GM19372 (cell line): ENCODE measurements around the gene CFAP46.

Experiments
- ATAC-seq: cut with Tn5 transposase; IDR thresholded peaks from one replicate; pipeline ENCODE4 v1.9.1; 2021; ENCODE audit warnings: mild to moderate bottlenecking, low read depth, moderate library complexity; ENCODE audit not compliant: unreplicated experiment

Gene CFAP46

GRCh38 chr10:132813560-132814468, 128.6 kb downstream of the CFAP46 start:
- ATAC-seq, result no peak

DNA sequence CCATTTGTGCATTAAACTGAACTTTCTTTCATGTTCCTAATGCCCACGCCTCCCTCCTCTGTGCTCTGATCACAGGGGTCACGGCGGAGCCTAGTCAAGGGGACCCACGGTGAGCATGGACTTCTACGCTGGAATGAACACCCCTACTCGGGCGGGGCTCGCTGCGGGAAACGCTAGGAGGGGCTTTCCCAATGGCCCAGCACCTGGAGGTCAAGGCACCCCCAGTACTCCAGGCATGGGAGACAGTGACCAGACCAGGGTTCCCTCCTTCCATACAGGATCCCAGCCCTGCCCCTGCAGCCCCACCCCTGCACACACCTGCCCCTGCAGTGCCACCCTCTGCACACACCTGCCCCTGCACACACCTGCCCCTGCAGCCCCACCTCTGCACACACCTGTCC, 129.4 kb downstream of the CFAP46 start:
- ATAC-seq, result no peak

- ATAC-seq, result no peak
Measured at GRCh38 chr10:132812520-132812919, 129.8 kb downstream of the CFAP46 start.

GRCh38 chr10:132811891-132812481, 130.4 kb downstream of the CFAP46 start:
- ATAC-seq, result no peak

DNA sequence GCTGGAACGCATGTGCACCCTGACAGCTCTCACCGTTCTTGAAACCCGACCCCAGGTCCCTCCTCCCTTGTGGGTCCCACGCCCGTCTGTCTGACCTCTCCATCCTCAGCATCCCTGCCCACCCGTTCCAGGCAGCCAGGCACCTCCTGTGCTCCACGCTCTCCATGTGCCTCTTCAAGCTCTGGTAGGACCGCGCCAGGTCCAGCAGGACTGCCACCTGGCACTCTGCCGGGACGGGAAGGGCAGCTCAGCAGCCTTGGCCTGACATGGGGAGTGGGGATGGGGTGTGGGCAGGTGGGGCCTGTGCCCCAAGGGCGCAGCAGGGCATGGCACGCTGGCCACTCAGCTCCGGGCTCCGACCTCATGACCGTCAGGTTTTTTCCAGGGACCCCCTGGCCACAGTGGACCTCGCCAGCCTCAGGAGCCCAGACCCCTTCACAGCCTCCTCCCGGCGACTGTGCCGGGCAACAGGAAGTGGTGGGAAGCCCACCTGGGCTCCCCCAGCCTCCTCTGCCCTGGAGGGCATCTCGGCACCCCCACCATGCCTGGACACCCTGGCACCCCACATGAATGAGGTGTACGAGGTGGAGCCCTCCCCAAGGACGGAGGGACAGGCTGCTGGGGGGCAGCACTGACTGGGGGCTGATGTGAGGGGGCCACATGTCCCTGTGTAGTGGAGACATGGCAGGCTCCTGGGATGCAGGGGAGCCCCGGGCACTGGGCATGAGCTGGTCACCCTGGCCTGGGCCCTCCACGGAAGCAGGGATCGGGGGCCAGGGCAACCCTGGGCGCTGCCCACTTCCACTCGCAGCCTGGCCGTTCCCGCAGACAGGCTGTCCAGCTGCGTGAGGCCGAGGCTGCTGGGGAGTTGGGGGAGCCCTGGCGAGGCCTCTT, 131.3 kb downstream of the CFAP46 start:
- ATAC-seq, result no peak

- ATAC-seq, result no peak
Measured at GRCh38 chr10:132810141-132810806, 132.1 kb downstream of the CFAP46 start.

GRCh38 chr10:132809232-132810140, 132.9 kb downstream of the CFAP46 start:
- no peak for ATAC-seq

- ATAC-seq, result no peak
Measured at GRCh38 chr10:132808383-132809231, 133.8 kb downstream of the CFAP46 start.

- no peak for ATAC-seq
Measured at GRCh38 chr10:132807621-132808049, 134.7 kb downstream of the CFAP46 start.

- ATAC-seq, result no peak
Measured at GRCh38 chr10:132806561-132807003, 135.8 kb downstream of the CFAP46 start.

- no peak for ATAC-seq
Measured at GRCh38 chr10:132806110-132806509, 136.3 kb downstream of the CFAP46 start.

- ATAC-seq, result no peak
Measured at GRCh38 chr10:132805599-132805998, 136.8 kb downstream of the CFAP46 start.

GRCh38 chr10:132804785-132805426, 137.5 kb downstream of the CFAP46 start:
- ATAC-seq, result no peak

- no peak for ATAC-seq
Measured at GRCh38 chr10:132804287-132804686, 138.1 kb downstream of the CFAP46 start.

GRCh38 chr10:132803416-132804210, 138.8 kb downstream of the CFAP46 start:
- ATAC-seq, result no peak

GRCh38 chr10:132802694-132803320, 139.6 kb downstream of the CFAP46 start:
- ATAC-seq, result no peak

DNA sequence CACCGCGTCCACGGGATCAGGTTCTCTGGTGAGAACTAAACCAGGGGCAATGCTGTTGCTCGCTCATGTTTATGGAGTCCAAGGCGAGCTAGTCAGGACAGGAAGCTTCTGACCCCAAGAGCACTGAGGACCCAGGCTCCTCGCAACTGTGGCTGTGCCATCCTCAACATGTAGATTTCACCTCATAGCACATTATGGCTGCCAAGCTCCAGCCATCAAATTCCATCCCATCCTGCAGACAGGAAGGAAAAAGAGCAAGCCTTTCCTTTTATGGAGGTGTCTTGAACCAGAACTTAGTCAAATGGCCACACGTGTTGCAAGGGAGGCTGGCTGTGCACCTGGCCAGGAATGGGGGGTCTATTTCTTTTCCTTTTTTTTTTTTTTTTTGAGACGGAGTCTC, 140.3 kb downstream of the CFAP46 start:
- ATAC-seq, result no peak
